ENCODE data around the gene CHST14.

CHST14 gene, protein sequence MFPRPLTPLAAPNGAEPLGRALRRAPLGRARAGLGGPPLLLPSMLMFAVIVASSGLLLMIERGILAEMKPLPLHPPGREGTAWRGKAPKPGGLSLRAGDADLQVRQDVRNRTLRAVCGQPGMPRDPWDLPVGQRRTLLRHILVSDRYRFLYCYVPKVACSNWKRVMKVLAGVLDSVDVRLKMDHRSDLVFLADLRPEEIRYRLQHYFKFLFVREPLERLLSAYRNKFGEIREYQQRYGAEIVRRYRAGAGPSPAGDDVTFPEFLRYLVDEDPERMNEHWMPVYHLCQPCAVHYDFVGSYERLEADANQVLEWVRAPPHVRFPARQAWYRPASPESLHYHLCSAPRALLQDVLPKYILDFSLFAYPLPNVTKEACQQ

DNA sequence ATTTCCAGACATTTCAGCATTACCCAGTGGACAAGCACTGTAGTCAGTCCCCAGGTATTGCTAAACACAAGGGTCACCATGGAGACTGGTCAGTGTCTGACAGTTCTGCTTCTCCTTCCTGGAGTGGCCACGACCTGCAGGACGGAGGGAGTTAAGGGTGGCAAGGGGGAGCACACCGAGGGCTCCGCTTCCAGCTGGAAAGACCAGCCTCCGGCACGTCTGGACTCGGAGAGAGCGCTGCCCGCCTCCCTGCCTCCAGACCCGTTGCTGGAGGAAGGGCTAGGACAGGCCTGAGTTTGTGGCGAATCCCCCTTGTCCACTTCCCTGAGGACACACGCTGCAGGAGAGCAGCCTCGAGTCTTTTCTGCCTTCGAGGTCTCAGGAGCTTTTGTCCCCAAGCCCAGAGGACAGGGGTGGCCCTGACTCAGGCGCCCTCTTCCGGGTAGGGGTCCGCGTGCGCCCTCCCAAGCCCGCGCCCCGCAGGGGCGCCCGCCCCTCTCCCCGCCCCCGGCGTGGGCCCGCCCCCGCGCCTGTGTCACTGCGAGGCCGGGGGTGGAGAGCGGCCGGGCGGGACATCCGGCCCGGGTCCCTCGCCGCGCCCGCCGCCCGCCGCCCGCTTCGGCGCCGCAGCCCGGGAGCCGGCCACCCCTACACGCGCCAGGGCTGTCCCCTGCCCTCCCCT, at the start of gene CHST14:
Gene CHST14 (plus strand): TSS at position 562 of the 682 bp plus-strand sequence. CDS start 230 bp downstream, outside the sequence.
- DNase-seq, result peak; percentile 25

DNA sequence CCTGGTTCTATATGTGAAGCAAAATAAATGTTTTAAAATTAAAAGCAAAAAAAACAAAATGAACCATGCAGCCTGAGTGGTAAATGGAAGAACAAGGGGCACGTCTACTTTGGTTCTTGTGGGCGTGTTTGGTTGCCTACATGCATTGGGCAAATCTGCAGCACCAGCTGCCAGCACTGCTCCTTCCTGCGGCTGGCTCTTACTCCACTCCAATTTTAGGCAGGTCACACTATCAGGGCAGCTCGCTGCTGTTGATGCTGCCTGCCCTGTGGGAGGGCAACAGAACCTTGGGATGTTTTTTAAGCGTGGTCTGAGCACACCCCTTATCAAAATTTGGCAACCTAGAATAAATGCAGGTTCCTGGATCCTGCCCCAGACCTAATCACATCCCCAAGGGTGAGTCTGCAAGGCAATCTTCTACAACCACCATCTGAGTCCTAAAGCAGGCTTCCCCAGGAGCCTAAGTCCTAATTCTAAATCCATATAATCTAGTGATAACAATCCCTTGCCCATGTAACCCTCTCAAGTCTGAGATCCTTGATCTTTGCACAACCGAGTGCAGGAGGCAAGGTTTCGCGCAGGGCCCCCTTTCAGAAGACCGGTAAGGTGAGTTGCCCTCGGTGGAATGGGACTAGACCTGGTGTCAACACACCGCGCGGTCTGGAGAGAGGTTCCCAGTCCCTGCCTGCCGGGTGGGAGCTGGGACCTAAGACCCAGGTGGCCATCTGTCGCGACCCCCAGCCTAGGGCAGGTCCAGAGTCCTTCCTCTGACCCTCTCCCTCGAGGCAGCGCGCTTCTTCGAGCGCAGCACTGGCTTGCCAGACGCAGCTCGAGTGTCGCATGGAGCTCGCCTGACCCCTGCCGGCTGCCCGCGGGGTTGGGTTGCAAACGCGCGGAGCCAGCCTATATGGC, 49.3 kb upstream of the CHST14 start:
- DNase-seq, result peak; percentile 43

DNA sequence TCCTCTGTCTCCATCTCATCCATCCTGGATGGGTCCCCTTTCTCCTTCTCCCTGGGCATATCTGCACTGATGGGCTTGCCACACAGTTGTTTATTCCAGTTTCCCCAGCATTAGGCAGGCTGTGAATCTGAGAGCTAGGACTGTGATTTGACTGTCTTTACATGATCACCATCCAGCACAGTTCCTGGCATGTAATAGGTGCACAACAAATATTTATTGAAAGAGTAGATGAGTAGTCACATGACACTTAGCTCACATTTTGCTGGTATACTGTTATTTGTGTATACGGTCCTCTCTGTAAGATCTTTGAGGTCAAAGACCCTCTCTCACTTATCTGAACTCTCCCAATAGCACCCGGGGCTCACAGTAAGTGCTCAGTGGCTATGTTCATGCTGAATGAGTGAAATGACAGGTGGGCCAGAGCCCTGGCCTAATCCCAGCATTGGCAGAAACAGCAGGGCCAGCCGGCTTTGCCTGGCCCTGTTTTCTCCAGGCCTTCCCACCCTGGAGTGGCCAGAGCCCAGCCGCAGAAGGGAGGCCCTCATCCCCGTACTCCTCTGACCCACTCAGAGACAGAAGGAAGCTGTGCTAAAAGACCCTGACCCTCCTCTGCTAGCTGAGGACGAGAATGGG, 46.2 kb upstream of the CHST14 start:
- DNase-seq, result no peak

DNA sequence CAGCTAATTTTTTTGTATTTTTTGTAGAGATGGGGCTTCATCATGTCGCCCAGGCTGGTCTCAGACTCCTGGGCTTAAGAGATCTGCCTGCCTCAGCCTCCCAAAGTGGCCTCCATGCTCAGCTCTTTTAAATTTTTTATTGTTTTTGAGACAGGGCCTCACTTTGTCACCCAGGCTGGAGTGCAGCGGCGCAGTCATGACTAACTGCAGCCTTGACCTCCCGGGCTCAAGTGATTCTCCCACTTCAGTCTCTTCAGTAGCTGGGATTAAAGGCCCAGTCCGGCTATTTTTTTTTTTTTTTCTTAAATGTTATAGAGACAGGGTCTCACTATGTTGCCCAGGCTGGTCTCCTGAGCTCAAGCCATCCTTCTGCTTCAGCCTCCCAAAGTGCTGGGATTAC, 45.1 kb upstream of the CHST14 start:
- no peak for DNase-seq

DNA sequence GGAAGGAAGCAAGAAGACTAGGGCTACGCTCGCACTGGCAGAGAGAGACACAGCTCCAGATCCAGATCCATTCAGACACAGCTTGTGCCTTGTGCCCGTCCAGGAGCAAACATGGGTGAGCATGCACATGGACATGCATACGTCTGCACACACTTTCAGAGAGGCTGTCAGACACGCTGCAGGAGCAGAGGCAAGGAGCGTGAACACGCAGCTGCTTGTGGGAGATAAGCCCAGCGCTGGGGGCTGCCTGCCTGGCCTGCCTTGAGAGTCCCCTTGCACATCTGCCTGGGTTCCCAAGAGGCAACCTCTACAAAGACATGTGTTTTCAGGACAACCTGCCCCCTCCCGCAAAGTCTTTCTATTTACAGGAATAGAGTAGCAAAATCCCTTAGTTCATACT, 43.6 kb upstream of the CHST14 start:
- DNase-seq, result no peak

DNA sequence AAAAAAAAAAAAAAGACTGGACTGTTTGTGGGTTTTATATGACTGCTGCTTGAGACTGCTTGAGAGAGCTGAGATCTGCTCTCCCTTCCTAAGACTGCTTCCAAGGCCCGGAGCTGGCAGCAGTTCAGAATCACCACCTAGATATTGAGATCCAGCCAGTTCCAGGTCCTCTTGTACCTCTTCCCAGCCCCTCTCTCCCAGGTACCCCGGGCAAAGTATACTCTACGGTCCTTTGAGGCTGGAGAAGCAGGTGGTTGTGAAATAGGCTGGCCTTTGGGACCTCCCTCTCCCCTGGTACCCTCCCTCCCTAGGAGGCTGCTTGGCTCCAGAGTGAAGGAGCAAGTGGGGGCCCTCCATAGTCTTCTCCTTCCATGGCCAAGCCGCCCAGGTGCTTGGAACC, 42.6 kb upstream of the CHST14 start:
- DNase-seq, result no peak

DNA sequence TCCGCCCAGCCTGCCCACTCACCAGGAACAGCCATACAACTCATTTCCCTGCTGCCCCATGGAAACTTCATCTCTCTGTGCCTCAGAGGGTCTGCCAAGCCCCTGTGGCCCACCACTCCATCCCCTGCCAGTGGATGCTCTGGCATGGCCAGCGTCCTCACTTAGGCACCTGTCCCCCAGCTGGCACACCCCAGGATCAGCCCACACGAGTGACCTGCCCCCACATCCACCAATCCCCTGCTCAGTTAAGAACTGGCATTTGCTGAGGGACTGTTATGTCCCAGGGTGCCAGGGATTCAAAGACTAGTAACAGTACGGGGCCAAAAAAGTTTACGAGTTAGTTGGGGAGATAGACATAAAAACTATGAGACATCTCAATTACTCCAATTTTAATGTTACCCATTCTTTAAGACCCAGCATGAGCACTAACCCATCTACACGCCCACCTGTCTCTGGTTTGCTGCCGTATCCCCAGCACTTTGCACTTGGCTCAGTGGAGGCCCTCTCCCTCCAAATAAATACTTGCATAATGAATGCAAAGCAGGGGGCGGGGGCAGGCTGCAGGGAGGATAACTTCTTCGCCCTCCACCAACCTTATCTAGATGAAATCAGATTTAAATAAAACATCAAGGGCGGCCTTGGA, 41.6 kb upstream of the CHST14 start:
- no peak for DNase-seq

DNA sequence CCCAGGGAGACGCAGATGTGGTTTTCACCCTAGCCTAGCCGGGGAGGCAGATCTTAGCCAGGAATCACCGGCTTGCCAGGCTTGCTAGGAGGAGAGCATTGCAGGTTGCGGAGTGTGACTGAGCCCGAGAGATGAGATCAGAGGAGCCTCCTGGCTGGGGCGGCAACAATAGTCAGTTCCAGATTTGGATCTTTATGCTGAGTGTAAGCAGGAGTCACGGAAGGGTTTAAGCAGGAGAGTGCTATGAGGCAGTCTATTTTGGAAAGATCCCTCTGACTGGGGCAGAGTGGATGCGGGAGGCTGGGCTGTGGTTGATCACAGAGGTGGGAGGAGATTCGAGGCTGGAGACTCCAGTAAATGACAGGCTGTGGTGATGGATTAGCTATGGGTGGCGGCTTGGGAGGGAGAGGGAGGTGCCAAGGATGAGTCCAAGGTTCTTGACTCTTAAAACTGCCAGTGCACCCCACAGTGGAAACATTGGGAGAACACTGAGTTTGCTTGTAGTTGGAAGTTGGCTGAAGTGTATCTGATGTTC, 40.4 kb upstream of the CHST14 start:
- no peak for DNase-seq

DNA sequence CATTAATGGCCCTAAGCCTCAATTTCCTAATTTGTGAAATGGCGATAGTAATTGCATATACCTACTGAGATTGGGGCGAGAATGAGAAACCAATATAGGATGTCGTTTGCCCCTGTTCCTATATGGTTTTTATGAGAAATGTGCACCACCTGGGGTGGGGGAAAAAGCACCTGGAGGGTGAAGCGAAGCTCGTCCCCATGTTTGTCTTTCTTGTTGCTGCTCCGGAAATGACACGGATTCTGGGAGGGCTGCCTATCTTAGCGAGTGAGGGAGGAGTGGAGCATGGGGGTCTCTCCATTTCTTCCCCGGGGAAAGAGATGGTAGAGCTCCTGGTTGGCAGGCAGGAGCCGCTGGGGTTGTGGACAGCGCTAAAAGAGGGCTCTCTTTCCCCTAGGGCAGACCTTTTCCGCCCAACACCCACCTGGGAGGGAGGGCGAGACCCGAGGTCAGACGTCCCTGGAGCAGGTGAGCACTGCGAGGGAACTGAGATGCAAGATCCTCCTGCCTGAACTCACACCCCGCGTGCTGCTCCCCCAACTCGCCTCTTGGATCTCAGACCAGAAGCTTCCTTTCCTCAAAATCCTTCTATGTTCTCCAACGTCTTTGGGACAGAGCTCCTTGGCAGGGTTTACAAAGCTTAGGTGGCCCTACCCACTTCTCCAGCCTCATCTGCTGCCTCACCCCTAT, 35.6 kb upstream of the CHST14 start:
- DNase-seq, result no peak

DNA sequence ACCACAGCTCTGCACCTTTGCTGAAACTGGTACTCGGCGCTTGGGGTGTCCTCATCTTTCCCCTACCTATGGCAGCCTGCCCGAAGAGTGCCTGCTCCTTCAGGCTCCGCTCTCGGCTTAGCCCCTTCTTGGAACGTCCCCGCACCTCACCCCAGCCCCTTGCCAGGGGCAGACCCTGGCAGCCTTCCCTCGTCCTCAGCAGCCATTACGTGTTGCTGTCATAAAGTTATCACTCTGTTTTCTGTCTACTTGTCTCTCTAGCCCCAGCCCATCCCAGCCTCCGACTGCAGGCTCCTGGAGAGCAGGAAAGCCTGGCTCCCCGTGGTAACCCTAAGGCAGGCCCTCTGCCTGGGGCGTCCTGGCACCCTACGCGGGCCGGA, 35.1 kb upstream of the CHST14 start:
- DNase-seq, result no peak

DNA sequence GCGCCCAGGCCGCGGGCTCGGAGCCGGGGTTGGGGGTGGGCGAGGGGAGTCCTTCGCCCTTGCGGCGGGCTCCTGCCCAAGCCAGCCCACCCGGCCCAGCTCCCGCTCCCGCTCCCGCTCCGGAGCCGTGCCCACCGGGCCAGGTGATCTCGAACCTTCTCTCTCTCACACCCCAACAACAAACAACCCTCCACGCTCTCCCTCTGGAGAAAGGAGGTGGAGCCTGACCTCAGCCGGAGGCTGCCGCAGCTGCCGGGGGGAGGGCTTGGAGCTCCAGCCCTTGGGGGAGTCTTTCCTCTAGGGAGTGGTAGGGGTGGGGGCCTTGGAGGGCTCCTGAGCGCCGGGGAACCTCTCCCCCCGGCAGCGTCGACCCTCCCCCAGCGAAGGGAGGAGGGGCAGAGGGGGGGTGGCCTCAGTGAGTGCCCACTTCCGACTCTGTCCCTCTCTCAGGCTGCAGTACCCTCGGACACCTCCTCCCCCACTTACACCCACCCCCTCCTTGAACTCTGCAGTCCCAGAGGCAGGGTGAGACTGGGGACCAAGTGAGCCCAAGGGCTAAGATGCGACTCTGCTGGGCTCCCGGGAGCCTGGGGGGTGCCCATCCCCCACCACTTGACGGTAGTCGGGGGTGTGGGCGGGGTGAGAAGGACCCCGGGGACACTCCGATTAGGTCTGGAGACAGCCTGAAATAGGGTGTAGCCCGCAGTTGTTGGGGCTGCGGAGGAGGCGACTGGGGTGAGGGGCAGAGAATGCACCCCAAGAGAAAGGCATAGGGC, 34.5 kb upstream of the CHST14 start:
- no peak for DNase-seq

DNA sequence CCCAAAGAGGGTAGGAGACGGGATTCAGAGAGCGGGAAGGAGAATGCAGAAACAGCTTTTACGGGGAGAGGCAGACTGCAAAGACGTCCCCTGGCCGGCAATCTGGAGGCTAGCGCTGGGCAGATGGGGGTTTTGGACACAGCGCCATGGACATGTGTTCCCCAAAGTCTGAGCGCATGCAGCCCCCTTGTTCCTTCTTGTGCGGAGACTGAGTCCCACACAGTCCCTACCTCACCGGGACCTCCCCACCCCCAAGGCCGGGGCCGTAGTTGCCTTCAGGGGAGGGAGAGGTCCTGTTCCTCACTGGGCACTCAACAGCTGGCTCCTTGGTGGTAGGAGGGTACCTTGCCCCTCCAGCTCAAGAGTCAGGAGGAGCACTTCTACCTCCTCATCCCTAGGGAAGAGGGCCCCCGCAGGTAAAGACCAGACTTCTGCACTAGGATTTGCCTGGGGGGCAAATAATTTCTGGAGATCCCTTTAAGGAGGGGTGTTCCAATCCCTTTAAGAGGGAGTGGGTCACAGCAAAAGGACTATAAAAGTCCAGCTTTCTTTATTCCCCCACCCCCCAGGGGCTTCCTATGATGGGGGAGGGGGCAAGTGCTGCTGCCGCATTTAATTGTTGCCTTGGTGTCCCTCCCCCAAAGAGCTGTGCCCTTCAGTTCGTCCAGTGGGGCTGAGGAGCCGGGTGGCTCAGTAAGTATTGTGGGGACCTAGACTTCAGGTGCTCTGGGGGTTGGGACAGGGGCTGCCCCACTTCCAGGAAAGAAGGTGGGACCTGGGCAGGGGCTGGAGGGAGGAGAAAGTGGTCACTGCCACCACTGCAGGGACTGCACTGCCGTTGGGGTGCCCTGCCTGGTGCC, 33.7 kb upstream of the CHST14 start:
- DNase-seq, result no peak

DNA sequence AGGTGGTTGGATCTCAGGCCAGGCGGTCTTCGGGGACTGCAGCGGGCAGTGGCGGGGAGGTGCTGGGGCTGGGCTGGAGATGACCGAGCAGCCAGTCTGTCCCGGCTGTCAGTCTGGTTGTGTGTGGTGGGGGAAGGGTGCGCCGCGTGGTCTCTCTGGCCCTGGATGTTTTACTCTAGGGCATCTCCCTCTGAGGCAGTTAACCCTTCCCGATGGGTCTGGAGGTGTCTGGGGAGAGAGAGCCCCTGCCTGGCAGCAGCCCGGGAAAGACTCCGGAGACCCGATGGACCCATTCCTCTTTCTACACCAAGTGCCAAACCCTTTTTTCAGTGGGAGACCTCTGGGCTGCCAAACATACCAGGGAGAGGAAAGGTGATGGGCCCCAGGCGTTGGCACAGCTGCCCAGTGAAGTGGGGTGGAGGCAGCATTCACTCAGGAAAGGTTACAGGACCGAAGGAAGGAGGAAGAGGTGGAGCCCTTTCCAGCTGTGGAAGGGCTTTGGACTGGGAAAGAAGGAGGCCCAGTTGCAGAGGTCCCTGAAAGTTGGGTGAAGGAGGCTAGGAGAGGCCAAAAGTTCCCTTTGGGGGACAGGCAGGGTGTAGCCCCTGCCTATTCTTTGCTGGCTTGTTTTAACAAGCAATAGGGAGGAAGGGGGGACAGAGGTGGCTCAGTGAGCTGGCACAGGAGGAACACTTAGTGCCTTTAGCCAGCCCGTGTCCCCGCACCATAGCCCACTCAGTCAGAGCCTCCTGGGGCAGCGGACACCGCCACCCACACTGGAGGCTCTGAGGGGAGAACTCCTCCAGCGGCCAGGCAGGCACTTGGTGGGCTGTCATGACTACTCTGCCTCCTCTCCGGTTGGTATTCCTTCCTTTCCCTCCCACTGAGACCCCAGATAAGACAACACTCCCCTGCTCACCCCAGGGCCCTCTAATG, 32.8 kb upstream of the CHST14 start:
- no peak for DNase-seq

DNA sequence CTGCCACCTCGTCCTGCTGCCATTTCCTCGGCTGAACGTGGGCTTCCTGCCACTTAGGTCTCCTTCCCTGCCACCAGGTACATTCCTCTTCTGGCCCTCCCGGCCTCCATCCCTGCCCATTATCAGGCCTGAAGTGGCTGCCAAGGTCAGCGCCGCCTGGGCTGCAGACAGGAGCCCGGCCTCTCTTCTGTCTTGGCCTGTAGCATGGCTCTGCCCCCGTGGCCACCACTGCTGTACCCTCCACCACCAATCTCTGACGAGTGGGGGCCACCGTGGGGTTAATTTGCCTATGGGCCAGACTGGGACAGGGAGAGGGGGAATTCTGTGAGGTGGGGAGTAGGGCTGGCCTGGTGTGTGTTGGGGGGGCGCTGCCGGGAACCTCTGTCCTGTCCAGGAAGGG, 32.1 kb upstream of the CHST14 start:
- DNase-seq, result no peak

DNA sequence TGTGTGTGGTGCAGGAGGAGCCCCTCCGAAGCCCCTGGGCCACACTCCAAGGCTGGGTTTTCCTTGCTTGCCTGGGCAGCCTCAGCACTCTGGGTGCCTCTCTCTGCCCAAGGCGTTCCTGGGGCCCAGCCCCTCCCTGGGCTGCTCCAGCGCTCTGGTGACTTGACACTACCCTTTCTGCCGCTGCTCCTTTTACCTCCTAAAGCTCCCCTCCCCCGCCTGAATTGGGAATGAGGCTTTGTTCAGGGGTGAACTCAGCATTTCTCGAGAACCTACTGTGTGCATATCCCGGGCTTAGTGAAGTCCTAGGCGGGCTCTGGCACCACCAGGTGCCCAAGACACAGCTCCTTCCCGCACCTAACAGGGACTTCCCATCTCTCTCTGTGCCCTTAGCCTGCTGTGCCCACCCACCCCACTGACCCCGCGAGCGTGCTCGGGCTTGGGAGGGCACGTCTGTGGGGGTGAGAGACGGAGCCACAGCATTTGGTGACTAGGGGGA, 31.3 kb upstream of the CHST14 start:
- DNase-seq, result no peak

DNA sequence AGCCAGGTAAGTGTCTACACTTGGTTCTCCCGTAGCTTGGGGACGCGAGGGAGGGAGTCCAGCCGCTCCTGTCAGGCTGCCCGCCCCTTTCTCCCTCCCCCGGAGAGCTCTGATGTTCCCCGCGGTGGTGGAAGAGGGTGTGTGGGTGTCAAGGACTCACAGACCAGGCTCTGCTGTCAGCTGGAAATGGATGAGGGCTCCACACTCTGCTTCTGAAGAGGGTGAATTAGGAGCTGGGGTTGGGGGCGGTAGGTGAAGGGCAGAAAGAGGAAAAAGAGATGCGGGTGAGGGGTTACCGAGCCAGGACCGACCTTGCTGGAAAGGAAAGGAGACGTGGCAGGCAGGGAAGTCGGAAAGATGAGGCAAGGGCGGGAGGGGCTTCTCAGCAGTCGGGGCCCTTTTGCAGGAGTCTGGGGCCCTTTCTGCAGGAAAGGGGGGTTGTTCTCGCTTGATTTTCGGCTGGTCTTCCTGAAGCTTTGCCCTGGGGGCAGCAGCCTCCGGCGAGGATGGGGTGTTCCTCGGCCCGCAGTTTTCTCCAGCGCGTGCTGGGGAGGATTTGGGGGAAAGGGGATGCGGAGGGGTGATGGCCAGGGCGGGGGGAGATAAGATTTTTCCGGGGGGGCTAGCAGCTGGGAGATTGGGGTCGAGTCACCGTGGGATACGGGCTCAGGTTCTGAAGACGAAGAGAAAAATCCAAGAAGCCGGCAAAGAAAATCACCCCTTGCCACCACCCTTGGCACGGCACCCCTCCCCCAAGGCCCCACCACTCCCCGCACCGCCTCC, 30.6 kb upstream of the CHST14 start:
- no peak for DNase-seq

DNA sequence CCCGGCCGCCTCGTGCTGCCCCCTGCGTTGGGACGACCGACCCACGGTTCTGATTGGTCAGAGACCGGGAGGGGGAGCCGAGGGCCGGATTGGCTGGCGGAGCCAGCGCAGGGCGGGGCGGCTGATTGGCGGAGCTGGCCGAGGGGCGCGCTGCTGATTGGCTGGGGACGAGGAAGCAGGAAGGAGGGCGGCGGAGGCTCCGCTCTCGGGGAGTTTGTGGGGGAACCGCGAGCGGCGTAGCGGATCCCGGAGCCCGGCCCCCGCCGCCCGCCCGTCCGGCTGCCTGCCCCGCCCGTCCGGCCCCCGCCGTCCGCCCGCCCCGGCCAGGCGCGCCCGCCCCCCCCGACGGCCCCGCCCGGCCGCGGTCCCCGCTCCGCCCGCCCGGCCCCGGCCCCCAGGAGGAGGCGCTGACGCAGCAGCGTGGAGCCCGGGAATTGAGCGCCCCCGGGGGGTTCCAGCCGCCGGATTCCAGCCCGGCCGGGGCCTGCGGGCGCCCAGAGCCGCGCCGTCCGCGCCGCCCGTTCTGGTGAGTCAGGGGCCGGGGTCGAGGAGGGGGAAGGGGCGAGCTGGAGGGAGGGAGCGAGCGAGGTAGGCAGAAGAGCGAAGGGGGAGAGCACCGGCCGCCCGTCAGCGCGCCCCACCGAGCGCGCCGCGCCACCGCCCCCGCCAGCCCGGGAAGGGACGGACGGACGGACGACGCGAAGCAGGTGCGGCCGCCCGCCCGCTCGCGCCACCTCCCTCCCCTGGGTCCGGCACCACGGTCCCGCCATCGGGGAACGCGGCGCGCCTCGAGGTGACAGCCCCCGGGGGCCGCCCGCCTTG, 29.8 kb upstream of the CHST14 start, which contains the start of gene BAHD1:
Gene BAHD1 (plus strand): TSS at position 211 of the 822 bp plus-strand sequence. CDS start 17,512 bp downstream, outside the sequence.
- DNase-seq, result peak; percentile 83

Data from T1000 (cell line).